NT2/D1 (cell line): ENCODE measurements around the gene GPS1.
A peak's percentile ranks its signal among the peaks of the same experiment; 100 is the strongest.

Experiments
- DNase-seq: peaks from one replicate; pipeline ENCODE4 v3.0.0-alpha.2; 2011; ENCODE audit warnings: low read depth, low spot score
- H3K27me3 ChIP-seq: 2 replicates; pipeline ENCODE4 v1.6.0; 2011; ENCODE audit warnings: mild to moderate bottlenecking; ENCODE audit not compliant: insufficient read length, insufficient read depth
- H3K36me3 ChIP-seq: 2 replicates; pipeline ENCODE4 v1.6.1; 2011; ENCODE audit warnings: mild to moderate bottlenecking, low read length, mixed read lengths; ENCODE audit not compliant: insufficient read depth, insufficient read length
- H3K4me1 ChIP-seq: 2 replicates; pipeline ENCODE4 v1.5.1; 2011; ENCODE audit not compliant: insufficient read depth, insufficient read length
- H3K4me3 ChIP-seq: 2 replicates; pipeline ENCODE4 v1.5.1; 2011; ENCODE audit warnings: low read depth; ENCODE audit not compliant: insufficient read length
- H3K9ac ChIP-seq: 2 replicates; pipeline ENCODE4 v1.6.0; 2011; ENCODE audit warnings: low read depth; ENCODE audit not compliant: insufficient read length
- H3K9me3 ChIP-seq: 2 replicates; pipeline ENCODE4 v1.5.1; 2011; ENCODE audit warnings: mild to moderate bottlenecking, low read length; ENCODE audit not compliant: insufficient read depth
- SUZ12 ChIP-seq: IDR thresholded peaks from 2 replicates; pipeline ENCODE4 v1.6.1; 2011; ENCODE audit not compliant: insufficient read length, insufficient read depth; ENCODE audit errors: extremely low read depth
- YY1 ChIP-seq: IDR thresholded peaks from 2 replicates; pipeline ENCODE4 v1.6.1; 2011; ENCODE audit not compliant: insufficient read length, insufficient read depth
- ZNF274 ChIP-seq: IDR thresholded peaks from 2 replicates; pipeline ENCODE4 v1.6.1; 2011; ENCODE audit warnings: mild to moderate bottlenecking, low read depth, low read length

Gene GPS1

DNA sequence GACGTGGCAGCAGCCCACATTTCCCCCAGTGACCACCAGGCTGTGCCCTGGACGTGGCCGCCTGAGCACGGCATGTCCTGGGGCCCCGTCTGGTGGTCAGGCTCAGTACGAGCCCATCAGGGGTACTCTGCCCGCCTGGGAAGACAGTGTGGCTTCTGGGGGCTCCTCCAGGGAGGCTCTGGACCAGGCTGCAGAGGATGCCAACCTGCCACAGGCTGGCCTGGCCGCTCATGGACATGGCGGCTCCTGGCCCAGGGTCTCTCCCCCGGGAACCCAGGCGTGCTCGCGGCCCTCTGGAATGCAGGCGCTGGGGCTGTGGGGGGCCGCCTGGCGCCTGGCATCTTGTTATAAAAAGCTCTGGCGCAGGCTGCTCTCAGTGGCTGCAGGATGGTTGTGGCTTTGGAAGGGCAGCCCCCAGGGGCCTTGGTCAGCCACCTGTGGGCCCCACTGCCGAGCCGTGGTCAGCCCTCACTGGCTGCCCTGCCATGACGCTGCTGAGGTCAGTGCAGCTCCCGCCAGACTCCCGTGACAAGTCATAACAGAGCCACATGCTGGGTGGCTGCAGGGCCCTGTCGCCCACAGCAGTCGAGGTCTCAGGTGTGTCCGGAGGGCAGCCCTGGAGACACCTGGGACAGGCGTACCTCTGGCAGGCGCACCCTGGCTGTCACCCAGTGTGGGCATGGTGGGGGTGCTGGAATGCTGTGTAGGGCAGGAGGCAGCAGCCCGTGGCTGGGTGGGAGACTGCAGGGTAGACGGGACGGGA lies 44.0 kb upstream of the GPS1 start:
- Histone ChIP-seq H3K36me3 (peaks cover 28% of the 10 kb centered on the region), H3K4me3 (no peak overlapping the region), H3K9me3 (no peaks in the 10 kb centered on the region), H3K9ac (peak overlapping the region; percentile 21), H3K4me1 (peaks cover 49% of the 10 kb centered on the region), H3K27me3 (no peaks in the 10 kb centered on the region)
- no peak for DNase-seq
- no peak for TF ChIP-seq ZNF274
- no peak for TF ChIP-seq YY1
- no peak for TF ChIP-seq SUZ12

DNA sequence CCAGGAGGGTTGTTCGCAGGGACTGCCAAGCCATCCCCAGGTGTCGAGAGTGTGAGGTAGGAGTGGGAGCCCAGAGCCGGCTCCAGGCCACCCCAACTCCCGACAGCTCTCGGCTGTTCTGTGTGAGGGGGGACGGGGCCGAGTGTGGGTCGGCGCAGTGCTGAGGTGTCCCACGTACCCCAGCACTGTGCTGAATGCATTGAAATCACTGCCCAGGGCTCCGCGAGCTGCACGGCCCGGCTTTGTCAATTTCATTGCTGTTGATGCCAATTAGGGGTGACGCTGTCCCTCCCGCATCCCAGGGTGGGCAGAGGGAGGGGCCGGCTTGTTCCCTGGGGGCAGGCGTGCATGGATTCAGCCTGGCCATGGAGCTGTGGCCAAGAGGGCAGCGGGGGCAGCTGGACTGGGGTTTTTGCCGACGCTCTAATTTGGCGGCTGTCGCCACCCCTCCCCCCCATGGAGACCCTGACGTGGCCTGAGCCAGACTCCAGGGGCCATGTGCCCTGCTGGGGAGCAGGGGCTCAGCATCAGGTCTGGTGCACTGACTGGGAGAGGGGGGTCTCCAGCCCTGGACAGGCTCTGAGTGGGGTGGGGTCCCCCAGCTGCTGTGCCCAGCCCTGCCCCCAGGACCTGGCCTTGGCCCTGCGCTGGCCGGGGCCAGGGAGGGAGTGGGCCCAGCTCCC lies 43.3 kb upstream of the GPS1 start:
- Histone ChIP-seq H3K36me3 (peaks cover 28% of the 10 kb centered on the region), H3K27me3 (no peaks in the 10 kb centered on the region), H3K9ac (no peak overlapping the region), H3K4me1 (peaks cover 46% of the 10 kb centered on the region), H3K9me3 (no peaks in the 10 kb centered on the region), H3K4me3 (no peak overlapping the region)
- TF ChIP-seq SUZ12 (no peak), ZNF274 (no peak), YY1 (no peak)
- no peak for DNase-seq

DNA sequence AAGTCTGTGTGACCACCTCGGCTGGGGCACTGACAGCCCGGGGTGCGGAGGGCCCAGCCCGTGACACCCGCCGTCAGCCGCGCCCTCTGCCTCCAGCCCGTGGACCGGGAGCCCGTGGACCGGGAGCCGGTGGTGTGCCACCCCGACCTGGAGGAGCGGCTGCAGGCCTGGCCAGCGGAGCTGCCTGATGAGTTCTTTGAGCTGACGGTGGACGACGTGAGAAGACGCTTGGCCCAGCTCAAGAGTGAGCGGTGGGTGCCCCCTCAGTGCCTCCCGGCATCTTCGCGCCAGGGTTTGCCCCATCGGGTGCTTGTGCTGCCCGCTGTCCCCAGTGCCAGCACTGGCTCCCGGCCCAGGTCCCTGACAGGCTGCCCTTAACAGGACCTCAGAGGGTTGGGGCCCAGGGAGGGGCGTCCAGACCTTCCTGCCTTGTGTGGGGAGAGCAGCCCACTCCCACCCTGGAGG lies 42.7 kb upstream of the GPS1 start:
- Histone ChIP-seq H3K4me3 (no peak overlapping the region), H3K4me1 (peaks cover 49% of the 10 kb centered on the region), H3K9me3 (no peaks in the 10 kb centered on the region), H3K36me3 (peaks cover 33% of the 10 kb centered on the region), H3K9ac (no peak overlapping the region), H3K27me3 (no peaks in the 10 kb centered on the region)
- TF ChIP-seq YY1 (no peak), SUZ12 (no peak), ZNF274 (no peak)
- no peak for DNase-seq

DNA sequence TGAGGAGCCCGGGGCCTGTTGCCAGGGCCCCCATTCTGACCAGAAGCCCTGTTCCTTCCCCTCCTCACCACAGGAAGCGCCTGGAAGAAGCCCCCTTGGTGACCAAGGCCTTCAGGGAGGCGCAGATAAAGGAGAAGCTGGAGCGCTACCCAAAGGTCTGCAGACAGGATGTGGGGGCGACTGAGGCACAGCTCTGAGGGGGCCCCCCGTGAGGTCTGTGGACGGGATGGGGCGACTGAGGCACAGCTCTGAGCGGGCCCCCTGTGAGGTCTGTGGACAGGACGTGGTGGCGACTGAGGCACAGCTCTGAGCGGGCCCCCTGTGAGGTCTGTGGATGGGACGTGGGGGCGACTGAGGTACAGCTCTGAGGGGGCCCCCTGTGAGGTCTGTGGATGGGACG lies 42.3 kb upstream of the GPS1 start:
- Histone ChIP-seq H3K27me3 (no peaks in the 10 kb centered on the region), H3K4me1 (peaks cover 45% of the 10 kb centered on the region), H3K4me3 (no peak overlapping the region), H3K36me3 (peaks cover 37% of the 10 kb centered on the region), H3K9ac (no peak overlapping the region), H3K9me3 (no peaks in the 10 kb centered on the region)
- no peak for TF ChIP-seq YY1
- DNase-seq = no peak

DNA sequence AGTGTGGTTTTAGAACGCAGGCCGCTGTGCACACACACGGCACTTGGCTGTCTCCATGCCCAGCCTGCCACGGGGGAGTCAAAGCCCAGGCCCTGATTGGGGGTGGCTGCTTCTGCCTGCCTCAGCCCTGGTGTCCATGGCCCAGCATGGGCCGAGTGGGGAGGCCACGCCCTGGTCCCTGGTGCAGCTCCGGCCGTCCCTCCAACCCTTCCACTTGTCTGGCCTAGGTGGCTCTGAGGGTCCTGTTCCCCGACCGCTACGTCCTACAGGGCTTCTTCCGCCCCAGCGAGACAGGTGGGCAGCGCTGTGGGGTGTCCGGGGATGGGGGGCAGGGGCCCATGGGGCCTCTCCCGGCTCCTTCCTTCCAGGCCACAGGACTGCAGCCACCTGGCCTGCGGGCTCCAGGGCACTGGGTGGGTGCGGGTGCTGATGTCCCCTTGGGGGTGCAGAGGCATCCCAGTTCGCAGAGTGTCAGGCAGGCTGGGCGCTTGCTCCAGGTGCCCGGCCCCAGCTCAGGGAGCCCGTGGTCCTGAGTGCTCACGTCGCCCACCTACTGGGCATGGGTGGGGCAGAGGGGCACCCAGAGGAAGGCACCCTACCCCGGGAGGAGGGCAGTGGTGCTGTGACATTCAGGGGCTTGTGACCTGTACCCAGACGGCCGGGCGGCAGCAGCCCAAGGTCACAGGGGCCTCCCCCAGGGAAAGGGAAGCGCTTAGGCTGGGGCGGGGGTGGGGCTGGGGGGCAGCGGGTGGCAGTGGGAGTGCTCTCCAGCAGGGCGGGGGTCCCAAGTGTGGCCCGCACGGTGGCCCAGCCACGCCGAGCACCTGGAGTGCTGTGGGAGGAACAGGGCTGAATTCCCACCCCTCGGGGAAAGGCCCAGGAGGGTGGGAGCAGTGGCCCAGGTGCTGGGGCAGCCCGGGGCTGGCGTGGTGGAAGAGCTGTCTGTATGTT lies 40.8 kb upstream of the GPS1 start:
- Histone ChIP-seq H3K36me3 (peaks cover 41% of the 10 kb centered on the region), H3K9ac (no peak overlapping the region), H3K27me3 (no peaks in the 10 kb centered on the region), H3K4me1 (peaks cover 46% of the 10 kb centered on the region), H3K9me3 (no peaks in the 10 kb centered on the region), H3K4me3 (no peak overlapping the region)
- TF ChIP-seq ZNF274 (no peak), YY1 (no peak), SUZ12 (no peak)
- no peak for DNase-seq

DNA sequence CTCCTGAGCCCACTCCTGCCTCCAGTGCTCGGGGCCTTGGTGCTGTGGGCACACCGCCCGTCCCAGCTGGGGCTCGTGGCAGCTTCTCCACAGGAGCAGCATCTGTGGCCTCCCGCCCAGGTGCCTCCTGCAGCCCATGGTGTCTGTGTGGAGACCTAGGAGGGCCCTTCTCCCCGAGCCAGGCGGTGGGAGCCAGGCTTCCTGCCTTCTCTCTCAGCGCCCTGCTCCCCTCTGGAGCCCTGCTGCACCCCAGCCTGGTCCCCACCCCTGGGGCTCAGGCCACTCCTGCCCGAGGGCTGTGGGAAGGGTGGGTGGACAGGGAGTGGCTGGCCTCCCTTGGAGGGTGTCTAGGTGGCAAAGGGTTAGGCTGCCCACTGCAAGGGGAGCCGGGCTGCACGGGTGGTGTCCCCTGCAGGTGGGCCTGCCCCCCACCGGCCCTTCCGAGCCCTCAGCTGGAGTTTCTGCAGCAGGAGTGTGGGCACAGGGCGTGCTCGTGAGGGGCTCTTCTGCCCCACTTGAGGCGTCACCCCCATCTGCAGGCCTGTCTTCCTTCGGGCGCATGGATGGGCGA lies 40.0 kb upstream of the GPS1 start:
- DNase-seq = no peak
- Histone ChIP-seq H3K4me3 (no peak overlapping the region), H3K36me3 (peaks cover 42% of the 10 kb centered on the region), H3K4me1 (peaks cover 46% of the 10 kb centered on the region), H3K9ac (peak overlapping the region; percentile 79), H3K9me3 (no peaks in the 10 kb centered on the region), H3K27me3 (no peaks in the 10 kb centered on the region)
- no peak for TF ChIP-seq YY1
- no peak for TF ChIP-seq ZNF274
- TF ChIP-seq SUZ12 = no peak

DNA sequence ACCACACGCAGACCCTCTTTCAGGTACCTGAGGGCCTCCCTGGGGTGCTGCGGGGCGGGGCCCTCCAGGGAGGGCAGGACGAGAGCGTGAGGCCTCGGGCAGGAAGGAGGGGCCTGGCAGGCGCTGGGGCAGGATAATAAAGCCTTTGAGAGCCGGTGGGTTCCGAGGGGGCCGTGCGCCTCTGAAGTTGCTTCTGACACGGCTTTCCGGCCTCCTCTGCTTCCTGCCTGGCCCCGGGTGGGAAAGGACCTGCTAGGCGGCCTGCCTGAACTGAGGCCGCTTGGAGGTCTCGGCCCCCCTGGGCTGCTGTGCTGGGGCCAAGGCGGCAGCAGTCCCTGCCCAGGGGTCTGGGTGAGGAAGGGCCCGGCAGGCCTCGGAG lies 39.4 kb upstream of the GPS1 start:
- Histone ChIP-seq H3K27me3 (no peaks in the 10 kb centered on the region), H3K4me1 (peaks cover 45% of the 10 kb centered on the region), H3K36me3 (peaks cover 46% of the 10 kb centered on the region), H3K4me3 (no peak overlapping the region), H3K9ac (peak overlapping the region; percentile 79), H3K9me3 (no peaks in the 10 kb centered on the region)
- no peak for DNase-seq
- TF ChIP-seq ZNF274 = no peak
- no peak for TF ChIP-seq YY1
- TF ChIP-seq SUZ12 = no peak
